GM18511 (cell line): ENCODE measurements around the gene SYTL3.
"Not testable (repeated sequence)": the region's sequence is repeated elsewhere in the genome, so short reads cannot be mapped to it uniquely, and the experiment has no call there.

ENCODE experiments used
- ATAC-seq: cut with Tn5 transposase; IDR thresholded peaks from one replicate; pipeline ENCODE4 v1.9.1; 2021; ENCODE audit warnings: mild to moderate bottlenecking, moderate library complexity; ENCODE audit not compliant: unreplicated experiment

SYTL3 gene

GRCh38 chr6:158661156-158661685, 11.4 kb downstream of the SYTL3 start:
- ATAC-seq: no peak

DNA sequence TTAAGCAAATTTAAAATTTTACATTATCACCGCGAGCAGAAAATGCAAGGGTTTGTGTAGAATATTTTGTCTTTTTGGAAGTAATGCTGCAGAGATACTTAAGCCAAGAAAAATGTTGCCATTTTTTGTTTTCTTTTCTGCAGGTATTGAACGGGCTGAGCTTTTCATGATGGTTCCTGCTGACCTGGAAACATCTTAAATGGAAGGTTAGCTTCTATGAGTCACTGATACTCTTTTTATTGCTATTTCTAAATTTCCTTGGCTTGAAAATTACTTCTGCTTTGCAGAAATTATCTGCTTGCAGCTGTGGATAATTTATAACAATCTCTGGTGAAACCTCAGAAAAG, 12.7 kb downstream of the SYTL3 start:
- no peak for ATAC-seq

- no peak for ATAC-seq
These were observed 13.2 kb downstream of the SYTL3 start for GRCh38 chr6:158662954-158663624.

DNA sequence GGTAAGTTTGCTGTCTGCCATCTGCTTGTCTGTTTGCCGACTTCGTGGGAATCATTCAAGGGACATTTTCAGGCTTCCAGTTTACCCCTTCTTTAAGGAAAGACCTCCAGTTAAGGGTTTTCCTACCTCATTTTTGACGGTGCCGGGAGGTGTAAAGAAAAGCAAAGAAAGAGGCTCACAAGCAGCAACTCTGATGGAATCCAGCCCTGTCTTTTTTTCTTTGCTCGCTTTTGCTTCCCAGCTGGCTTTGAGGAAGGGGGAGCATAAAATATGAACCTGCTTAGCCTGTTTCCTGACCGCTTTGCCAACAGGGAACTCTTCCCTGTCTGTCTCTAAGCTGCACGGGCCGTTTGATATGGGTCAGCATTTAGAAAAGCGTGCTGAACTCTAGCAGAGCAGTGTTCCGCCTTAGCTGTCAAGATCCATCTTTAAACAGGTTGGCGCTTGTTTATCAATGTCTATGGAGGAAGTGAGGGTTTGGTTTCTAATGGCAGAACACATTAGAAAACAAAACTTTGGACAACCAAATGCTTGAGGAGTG, 13.8 kb downstream of the SYTL3 start:
- ATAC-seq: no peak

GRCh38 chr6:158665332-158665731, 15.5 kb downstream of the SYTL3 start:
- no peak for ATAC-seq

- no peak for ATAC-seq
These were observed 16.9 kb downstream of the SYTL3 start for GRCh38 chr6:158666628-158667359.

DNA sequence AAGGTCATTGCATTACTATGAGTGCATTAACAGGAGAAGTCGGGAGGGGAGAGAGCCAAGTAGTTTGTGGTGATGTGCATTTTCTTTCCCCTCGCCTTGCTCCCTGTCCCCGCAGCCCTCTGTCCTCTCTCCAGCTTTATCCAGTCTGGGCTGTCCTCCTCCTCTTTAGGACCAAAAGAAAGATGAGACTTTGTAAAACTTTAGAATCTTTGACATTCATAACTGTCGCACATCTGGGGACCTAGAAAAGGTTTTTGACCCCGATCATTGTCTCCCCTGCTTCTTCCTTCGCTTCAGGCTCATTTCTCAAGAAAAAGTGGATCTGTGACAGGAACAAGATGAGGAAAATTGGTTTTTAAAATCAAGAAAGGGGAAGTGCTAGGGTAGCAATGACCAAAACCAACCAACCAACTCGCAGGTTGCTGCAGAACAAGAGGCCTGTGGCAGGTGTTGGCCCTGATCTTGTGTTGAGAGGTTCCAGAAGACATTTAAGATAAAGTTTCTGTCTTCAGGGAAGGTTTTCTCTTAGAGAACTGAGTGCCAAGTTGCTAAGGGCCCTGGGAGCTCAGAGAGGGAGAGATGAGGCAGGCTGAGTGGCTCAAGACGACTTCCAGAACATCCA, 17.6 kb downstream of the SYTL3 start:
- ATAC-seq: no peak

DNA sequence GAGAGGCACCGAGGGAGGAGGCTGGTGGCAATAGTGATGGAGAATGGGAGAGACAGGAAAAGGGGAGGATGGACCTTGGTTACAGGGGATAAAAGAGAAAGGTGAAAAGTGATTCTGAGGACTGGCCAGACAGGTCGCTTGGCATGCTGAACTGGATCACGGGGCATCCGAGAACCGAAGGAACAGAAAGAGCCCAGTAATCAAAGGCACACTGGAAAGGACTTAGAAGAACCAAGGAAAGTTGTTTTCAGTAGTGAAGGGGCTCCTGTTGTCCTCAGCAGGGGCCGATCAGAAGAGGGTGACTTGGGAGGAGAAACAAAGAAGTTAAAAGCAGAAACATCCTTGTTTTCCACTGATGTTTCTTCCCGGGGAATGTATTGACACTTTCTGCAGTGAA, 18.9 kb downstream of the SYTL3 start:
- ATAC-seq: no peak

- ATAC-seq: no peak
These were observed 19.5 kb downstream of the SYTL3 start for GRCh38 chr6:158669145-158670035.

GRCh38 chr6:158672119-158672518, 22.3 kb downstream of the SYTL3 start:
- ATAC-seq: not testable (repeated sequence)

- ATAC-seq: no peak
These were observed 22.9 kb downstream of the SYTL3 start for GRCh38 chr6:158672726-158673125.

- no peak for ATAC-seq
These were observed 24.7 kb downstream of the SYTL3 start for GRCh38 chr6:158674342-158675131.

- not testable (repeated sequence) for ATAC-seq
These were observed 27.2 kb downstream of the SYTL3 start for GRCh38 chr6:158677094-158677493.

DNA sequence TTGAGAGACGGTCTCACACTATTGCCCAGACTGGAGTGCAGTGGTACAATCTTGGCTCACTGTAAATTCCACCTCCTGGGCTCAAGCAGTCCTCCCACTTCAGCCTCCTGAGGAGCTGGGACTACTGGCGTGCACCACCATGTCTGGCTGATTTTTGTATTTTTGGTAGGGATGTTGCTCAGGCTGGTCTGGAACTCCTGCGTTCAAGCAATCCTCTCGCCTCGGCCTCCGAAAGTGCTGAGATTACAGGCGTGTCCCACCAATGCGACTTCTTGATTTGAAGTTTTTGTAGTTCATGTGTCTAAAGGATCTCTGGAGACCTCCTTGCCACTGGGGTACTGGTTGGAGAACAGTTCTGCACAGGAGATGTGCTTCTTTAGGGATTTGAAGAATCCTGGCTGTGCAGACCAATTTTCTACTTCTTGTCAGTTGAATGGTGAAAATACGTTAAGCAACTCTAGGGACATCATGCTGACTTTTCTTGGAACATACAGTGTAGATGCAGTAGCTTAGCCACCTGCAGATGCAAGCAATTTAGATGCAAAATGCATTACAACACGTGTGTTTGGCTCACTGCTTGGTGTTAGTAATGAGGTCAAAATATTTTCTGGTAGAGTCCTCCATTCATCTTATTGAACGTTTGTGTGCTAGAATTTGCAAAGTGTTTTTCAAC, 28.2 kb downstream of the SYTL3 start:
- no peak for ATAC-seq

GRCh38 chr6:158680015-158680414, 30.2 kb downstream of the SYTL3 start:
- ATAC-seq: no peak

GRCh38 chr6:158680481-158680880, 30.6 kb downstream of the SYTL3 start:
- ATAC-seq: no peak

GRCh38 chr6:158684311-158684710, 34.5 kb downstream of the SYTL3 start:
- no peak for ATAC-seq

- ATAC-seq: no peak
These were observed 35.0 kb downstream of the SYTL3 start for GRCh38 chr6:158684745-158685324.

DNA sequence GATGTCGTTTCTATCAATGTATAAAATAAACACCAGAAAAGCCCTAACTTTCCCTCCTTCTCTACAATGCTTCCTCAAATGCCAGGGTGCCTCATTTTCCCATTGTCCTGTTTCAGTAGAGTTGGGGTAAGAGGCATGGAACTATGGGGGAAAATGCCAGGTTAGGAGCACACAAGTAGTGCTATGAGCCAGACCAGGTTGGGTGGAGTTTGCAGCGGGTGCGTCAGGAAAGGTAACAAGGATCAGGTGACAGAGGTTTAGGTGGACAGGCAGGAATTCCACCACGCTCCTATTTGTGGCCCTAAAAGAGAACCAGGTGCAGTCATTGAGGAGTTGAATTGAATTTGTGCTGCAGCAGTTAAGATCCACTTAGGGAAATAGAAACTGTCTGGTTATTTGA, 36.5 kb downstream of the SYTL3 start:
- ATAC-seq: no peak
